NCI-H1436 (cell line): ENCODE data around the gene SMPD1.

Experiments used
- DNase-seq: peaks from one replicate; lab custom pipeline; 2025; lab: John Stamatoyannopoulos, UW

Gene SMPD1

DNA sequence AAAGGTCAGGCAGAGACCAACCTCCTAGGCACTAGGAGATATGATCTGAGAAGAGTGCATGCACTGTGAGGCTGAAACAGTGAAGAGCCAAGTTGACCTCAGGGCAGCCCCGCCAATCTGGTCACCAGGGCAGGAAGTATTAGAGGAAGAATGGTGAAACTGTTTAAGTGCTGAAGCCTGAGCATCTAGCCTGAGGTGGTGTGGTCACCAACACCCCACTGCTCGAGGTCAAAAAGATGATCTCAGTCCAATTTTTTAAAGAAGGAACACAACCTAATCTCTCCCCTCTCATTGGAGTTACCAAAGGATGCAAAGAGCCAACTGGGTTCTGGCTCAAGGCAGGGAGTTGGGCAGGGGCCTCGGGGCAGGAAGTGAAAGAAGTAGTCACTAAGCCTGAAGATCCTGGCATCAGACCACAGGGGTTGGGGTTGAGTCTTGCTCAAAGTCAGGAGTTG, 24.6 kb downstream of the SMPD1 start:
- no peak for DNase-seq

- no peak for DNase-seq
Measured at GRCh38 chr11:6415797-6416196, 25.5 kb downstream of the SMPD1 start.

DNA sequence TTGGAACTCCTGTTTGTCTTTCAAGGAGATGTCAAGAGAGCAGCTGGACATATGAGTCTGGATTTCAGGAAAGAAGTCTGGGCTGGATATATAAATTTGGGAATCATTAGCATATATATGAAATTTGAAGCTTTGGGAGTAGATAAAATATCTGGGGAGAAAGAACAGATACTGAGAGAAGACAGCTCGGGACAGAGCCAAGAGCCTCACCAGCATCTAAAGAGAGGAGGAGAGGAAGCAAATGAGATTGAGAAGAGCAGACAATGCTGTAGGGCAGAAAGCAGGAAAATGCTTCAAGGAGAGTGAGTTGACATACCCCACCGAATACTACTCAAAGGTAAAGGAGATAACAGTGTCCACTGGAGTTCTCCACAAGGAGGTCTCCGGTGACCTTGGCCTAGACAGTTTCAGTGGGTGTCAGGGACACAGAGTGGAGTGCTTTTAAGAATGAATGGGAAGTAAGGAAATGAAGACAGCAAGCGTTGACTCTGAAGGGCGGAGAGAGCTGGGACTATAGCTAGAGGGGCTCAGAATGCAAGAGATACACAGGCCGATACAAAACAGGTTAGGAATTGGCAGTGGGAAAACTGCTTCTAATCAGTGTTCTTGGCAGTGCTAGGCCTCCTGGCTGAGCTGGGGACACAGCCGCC, 27.8 kb downstream of the SMPD1 start:
- no peak for DNase-seq

GRCh38 chr11:6418557-6419008, 28.3 kb downstream of the SMPD1 start:
- no peak for DNase-seq

DNA sequence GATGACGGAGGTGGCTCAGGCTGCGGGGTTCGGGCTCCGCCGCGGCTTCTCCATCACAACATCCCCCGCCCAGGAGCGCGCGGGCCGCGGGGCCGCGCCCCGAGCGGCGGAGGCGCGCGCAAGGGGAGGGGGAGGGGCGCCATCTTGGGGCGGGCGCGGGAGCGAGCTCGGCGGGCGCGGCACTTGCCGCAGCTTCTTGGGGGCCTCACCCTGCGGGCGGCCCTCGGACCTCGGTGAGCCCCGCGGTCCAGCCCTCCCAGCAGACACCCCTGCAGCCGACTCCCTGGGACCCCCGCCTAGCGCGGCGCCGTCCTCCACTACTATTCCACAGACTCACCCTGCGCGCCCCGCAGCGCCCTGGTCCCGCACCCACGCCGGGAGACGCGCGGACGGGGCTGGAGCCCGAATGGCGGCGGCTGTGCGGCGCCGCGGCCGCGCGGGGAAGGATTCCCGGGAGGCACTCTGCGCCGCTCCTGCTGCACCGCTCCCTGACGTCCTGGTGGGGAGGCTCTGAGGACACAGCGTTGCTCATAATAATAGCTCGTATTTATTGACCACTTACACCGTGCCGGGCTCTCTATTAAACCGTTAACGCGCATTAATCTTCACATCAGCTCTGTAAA, 28.8 kb downstream of the SMPD1 start, which contains the start of gene APBB1:
Gene APBB1, minus strand, starts transcription at position 86 of the 623 bp plus-strand sequence. CDS start 7,747 bp downstream, outside the sequence.
- peak; percentile 53 for DNase-seq

DNA sequence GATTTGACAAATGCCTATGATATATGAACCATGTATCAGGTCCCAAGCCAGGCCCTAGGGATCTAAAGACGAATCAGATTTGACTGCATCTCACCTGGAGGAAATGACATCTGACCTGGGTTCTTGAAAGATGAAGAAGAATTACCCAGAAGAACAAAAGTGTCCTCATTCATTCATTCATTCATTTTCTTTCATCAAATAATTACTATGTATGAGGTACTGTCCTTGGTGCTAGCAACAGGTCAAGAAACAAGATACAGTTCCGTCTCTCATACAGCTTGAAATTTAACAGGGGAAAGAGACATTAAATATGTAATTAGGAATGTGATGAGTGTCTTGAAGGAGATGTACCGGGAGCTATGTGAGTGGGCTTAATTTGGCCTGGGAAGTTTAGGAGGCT, 30.4 kb downstream of the SMPD1 start:
- DNase-seq, result no peak

DNA sequence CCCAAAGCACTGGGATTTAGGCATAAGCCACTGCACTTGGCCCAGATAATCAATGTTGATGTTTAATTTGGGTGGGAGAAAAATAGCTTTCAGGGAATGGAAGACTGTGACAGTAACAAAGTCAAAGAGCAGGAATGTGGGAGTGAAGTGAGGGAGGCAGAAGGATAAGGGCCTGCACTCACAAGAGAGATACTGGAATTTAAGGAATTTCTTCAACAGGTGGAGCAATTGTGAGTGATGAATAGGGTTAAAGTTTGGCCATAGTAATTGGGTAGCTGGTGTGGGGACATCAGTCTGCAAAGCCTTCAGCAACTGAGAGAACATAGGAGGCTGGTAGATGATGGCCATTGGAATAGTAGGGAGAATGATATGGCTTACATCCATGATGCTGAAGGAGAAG, 37.2 kb downstream of the SMPD1 start:
- no peak for DNase-seq

GRCh38 chr11:6431861-6432260, 41.6 kb downstream of the SMPD1 start:
- no peak for DNase-seq

DNA sequence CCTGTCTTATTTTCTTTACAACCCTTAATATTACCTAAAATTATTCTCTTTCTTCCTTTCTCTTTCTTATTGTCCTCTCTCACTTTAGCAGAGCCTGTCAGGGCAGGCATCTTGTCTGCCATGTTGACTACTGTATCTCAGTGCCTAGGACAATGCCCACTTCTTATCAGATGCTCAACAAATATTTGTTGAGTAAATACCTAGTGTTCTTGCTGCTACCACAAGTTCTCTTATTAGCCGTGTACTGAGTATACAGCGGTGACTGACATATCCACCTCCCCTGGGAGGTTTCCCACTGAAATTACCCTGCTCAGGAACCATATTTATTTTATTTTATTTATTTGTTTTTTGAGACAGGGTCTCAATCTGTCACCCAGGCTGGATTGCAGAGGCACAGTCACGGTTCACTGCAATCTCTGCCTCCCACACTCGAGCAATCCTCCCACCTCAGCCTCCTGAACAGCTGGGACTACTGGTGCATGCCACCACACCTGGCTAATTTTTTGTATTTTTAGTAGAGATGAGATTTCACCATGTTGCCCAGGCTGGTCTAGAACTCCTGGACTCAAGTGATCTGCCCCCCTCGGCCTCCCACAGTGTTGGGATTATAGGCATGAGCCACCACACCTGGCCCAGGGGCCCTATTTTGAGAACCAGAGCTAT, 43.9 kb downstream of the SMPD1 start:
- no peak for DNase-seq

DNA sequence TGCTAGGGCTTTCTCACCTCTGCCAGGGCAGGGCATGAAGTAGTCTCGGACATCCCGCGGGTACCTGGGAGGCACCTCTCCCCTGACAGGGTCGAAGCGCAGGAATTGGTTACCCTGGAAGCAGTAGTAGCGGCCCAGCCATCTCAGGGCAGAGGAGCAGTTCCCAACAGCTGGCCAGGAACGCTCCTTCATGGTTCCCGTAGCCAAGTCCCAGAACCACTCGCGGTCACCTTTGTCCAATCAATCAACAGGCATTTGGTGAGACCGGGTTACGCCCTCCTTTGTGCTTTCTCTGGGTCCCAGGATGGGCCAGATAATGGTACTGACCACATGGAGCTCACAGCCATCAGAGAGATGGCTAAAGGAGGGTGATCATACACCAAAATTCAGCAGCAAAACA, 47.1 kb downstream of the SMPD1 start:
- DNase-seq, result no peak

GRCh38 chr11:6437993-6438392, 47.7 kb downstream of the SMPD1 start:
- no peak for DNase-seq

- peak; percentile 59 for DNase-seq
Measured at GRCh38 chr11:6438979-6439571, 48.8 kb downstream of the SMPD1 start.

DNA sequence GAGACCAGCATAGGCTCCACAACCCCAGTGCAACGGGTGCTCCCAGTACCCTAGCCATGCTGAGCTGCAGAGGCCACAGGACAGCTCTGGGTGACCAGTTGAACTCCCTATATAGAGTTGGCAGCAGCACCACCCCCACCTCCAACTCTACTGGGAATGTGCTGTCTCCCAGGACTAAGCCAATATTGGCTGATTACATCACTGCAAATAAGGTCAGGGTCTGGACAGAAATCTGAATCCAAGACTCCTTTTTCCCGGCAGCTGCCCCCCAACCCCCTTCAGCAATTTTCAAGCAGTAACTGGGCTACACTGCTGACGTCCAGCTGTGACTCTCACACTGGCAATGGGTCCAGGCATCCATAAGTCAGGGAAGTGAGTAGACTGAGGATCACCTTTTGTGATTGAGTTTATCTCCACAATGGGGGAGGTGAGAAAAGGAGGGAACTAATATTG, 50.7 kb downstream of the SMPD1 start, which contains the start of gene HPX:
Gene HPX, minus strand, starts transcription at position 82 of the 453 bp plus-strand sequence. Its CDS starts 24 bp downstream, at position 58.
- no peak for DNase-seq

DNA sequence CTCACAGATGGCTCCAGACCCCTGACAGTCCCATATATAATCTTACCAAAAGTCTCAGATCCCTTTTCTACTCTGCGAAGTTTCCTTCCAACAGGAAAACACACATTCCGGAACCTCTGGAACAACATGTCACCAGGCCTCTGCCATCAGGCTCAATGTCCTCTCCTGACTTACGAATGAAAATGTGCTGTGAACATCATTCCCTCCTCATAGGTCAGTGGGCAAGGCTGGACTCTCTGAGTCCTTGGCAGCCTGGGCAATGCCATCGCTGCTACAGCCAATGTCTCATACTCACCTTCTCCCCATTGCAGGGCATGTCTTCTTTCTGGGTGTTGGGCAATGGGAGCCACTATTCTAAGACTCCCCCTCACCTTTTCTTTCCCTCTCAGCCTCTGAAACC, 52.2 kb downstream of the SMPD1 start:
- DNase-seq, result no peak

GRCh38 chr11:6443269-6444003, 53.2 kb downstream of the SMPD1 start:
- DNase-seq, result peak; percentile 53
